Transverse colon (tissue), 3 donors: ENCODE measurements around the gene MGMT.

Experiments used
- CTCF ChIP-seq, 5 experiments: fragments of 200-600 bp in 3 of 5; fragments of 450-650 bp in 2 of 5; sonication (generic) in 3 of 5; IDR thresholded peaks; 1 replicate in 2 of 5; 2 replicates in 3 of 5; pipeline ENCODE4 v1.5.1; 2016 to 2017; ENCODE audit warnings: antibody characterized with exemption in 5 of 5, inconsistent platforms in 3 of 5, mild to moderate bottlenecking in 2 of 5, moderate library complexity in 1 of 5
- POLR2A ChIP-seq: fragments of 450-650 bp; IDR thresholded peaks from one replicate; pipeline ENCODE4 v1.6.1; 2016; ENCODE audit warnings: antibody characterized with exemption, mild to moderate bottlenecking, moderate library complexity

GRCh38 chr10:129641982-129642381 is 174.9 kb downstream of the MGMT start:
- no peak for TF ChIP-seq CTCF (IDR thresholded peaks at IDR 0.05)
- no peak for TF ChIP-seq POLR2A
